GM10266 (cell line): ENCODE results near the gene SPSB3.

Source experiments
- DNase-seq: peaks from one replicate; pipeline ENCODE4 v3.0.0; 2012; ENCODE audit errors: extremely low spot score
- TF ChIP-seq, protein P1 (sequence below): IDR thresholded peaks from 2 replicates; pipeline ENCODE4 v1.5.1; 2012; ENCODE audit warnings: mild to moderate bottlenecking, low read depth; ENCODE audit not compliant: control insufficient read depth, insufficient read depth; ENCODE audit errors: missing control alignments

The SPSB3 gene

DNA sequence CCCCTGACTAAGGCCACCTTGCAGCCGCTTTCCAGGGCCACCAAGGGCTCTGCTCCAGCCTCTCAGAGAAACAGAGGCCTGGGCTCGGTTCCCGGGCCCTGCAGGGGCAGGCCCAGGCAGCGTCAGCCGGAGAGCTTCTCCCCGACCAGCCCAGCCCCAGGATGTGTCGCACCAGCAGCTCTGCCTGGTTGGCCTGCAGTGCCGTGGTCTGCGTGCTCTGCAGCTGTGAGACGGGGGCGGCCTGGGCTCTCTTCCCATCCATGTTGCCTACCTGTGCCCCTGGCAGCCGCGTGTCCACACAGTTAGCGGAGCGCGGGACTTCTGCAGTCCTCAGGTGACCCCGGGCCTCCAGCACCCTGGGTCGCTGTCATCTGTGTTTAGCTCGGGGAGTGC lies 6.3 kb upstream of the SPSB3 start:
- DNase-seq, result no peak
- TF ChIP-seq, protein P1, sequence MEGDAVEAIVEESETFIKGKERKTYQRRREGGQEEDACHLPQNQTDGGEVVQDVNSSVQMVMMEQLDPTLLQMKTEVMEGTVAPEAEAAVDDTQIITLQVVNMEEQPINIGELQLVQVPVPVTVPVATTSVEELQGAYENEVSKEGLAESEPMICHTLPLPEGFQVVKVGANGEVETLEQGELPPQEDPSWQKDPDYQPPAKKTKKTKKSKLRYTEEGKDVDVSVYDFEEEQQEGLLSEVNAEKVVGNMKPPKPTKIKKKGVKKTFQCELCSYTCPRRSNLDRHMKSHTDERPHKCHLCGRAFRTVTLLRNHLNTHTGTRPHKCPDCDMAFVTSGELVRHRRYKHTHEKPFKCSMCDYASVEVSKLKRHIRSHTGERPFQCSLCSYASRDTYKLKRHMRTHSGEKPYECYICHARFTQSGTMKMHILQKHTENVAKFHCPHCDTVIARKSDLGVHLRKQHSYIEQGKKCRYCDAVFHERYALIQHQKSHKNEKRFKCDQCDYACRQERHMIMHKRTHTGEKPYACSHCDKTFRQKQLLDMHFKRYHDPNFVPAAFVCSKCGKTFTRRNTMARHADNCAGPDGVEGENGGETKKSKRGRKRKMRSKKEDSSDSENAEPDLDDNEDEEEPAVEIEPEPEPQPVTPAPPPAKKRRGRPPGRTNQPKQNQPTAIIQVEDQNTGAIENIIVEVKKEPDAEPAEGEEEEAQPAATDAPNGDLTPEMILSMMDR, result no peak

DNA sequence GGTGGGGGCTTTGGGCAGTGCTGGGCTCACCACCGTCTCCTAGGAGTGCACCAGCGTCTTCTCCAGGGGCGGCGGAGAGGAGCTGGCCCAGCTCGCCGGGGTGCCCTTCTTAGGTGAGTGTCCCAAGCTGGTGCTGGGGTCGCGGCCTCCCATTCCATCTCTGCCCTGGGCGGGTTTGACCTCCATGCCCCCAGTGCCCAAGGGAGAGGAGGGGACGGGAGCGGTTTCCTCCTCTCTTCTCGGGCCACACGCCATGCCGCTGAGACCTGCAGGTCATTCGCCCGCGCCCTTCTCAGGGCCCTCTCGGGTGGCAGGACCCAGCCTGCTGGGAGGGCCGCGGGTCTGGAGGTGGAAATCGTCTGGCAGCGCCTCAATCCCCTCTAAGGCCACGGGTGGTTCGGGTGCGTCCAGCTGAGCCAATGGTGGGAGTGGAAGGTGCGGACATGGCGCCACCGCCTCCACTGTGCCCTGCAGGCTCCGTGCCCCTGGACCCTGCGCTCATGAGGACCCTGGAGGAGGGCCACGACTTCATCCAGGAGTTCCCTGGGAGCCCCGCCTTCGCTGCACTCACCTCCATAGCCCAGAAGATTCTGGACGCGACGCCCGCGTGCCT lies 5.8 kb upstream of the SPSB3 start:
- no peak for DNase-seq
- TF ChIP-seq, protein P1, result no peak

GRCh38 chr16:1787322-1788094 lies 5.1 kb upstream of the SPSB3 start:
- no peak for DNase-seq
- TF ChIP-seq, protein P1, result no peak

GRCh38 chr16:1787056-1787321 lies 4.6 kb upstream of the SPSB3 start:
- TF ChIP-seq, protein P1, result no peak
- DNase-seq, result no peak

GRCh38 chr16:1786242-1787055 lies 4.1 kb upstream of the SPSB3 start:
- TF ChIP-seq, protein P1, result no peak
- DNase-seq, result no peak

- no peak for DNase-seq
- TF ChIP-seq, protein P1, result no peak
Observed at GRCh38 chr16:1785846-1786170, 3.4 kb upstream of the SPSB3 start.
